H1 (cell line): ENCODE results near the gene PPARD. TPM values are rescaled to one million over a fixed set of nuclear protein-coding genes. Genes with fewer than 3 reads are reported as not detected.

Source experiments
- CBX5 ChIP-seq: fragments of 300-800, 300-1000 bp; sonication (generic); IDR thresholded peaks from 2 replicates; pipeline ENCODE4 v1.7.1; 2016; ENCODE audit warnings: antibody characterized with exemption, low read length, low read depth
- CHD1 ChIP-seq: IDR thresholded peaks from 2 replicates; pipeline ENCODE4 v1.6.1; 2012; ENCODE audit warnings: low read depth, low read length, improper control_type of control experiment
- EGR1 ChIP-seq: IDR thresholded peaks from 2 replicates; pipeline ENCODE4 v1.6.1; 2011; ENCODE audit warnings: low read depth, low read length, borderline replicate concordance
- SAP30 ChIP-seq: fragments of 300-600 bp; sonication (generic); IDR thresholded peaks from 2 replicates; pipeline ENCODE4 v1.7.1; 2012; ENCODE audit warnings: low read length, moderate library complexity, mild to moderate bottlenecking, inconsistent platforms; ENCODE audit not compliant: insufficient read depth, insufficient replicate concordance
- SUZ12 ChIP-seq: fragments of 200-600 bp; sonication (generic); IDR thresholded peaks from 2 replicates; pipeline ENCODE4 v1.6.1; 2012; ENCODE audit warnings: mild to moderate bottlenecking, inconsistent platforms, low read length, moderate library complexity, mixed read lengths
- polyA plus RNA-seq, 7 experiments: library from polyadenylated mRNA; depleted of rRNA in 3 of 7; stranded (reverse) in 5 of 7; unstranded in 2 of 7; fragments of >200 nt in 5 of 7; fragments of 200-250 nt in 2 of 7; gene quantifications; 1 replicate in 5 of 7; 2 replicates in 1 of 7; 4 replicates in 1 of 7; pipeline versions ENCODE4 v1.2.1 to v1.2.3, GENCODE V29; 2011 to 2013; ENCODE audit warnings: missing spikeins in 2 of 7, mixed read lengths in 2 of 7
- total RNA-seq: library from RNA; stranded (reverse); fragmentation: NEBNext Ultra II Directional; extraction: Animal tissue kit (Norgen Biotek cat#: 25700); gene quantifications from 2 replicates; pipeline ENCODE4 v1.2.1, GENCODE V29; 2021

PPARD gene
- total and polyA plus RNA-seq, 2 of the 8 experiments (the other 6 are each of a cell fraction or from before 2014, with no cell fraction given) = 14.6 to 14.9 TPM

DNA sequence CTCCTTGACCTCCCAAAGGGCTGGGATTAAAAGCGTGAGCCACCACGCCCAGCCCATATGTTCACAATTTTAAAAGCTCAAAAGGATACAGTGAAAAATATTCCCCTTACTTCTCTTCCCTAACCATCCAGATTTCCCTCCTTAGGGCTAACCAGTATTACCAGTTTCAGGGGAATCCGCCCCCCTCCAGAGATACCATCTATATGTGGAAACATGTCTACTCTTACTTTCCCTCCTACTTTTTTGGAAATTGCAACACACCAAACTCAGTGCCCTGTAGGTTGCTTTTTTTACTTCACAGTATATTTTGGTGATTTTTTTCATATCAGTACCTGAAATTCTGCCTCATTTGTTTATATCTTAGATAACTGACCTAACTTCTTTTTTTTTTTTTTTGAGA is 118.9 kb downstream of the PPARD start (continued):
- no peak for TF ChIP-seq EGR1
- no peak for TF ChIP-seq SAP30
- TF ChIP-seq CHD1 = no peak
- no peak for TF ChIP-seq CBX5
- no peak for TF ChIP-seq SUZ12
- TF ChIP-seq, all 59 proteins: peak for 0
